HepG2 (cell line): Measurements from ENCODE around the gene KLHL11. TPM values are rescaled to one million over a fixed set of nuclear protein-coding genes. Genes with fewer than 3 reads are reported as not detected.

Experiments used
- GABPB1 ChIP-seq: IDR thresholded peaks from 2 replicates; pipeline ENCODE4 v1.6.1; 2016; ENCODE audit warnings: mild to moderate bottlenecking, missing genetic modification reagents, moderate library complexity, missing compliant biosample characterization
- GATAD1 ChIP-seq: IDR thresholded peaks from 2 replicates; pipeline ENCODE4 v1.6.1; 2016; ENCODE audit warnings: missing genetic modification reagents, missing compliant biosample characterization
- NFYC ChIP-seq: IDR thresholded peaks from 2 replicates; pipeline ENCODE4 v1.6.1; 2016; ENCODE audit warnings: missing genetic modification reagents, missing compliant biosample characterization
- NKX3-1 ChIP-seq: sonication (generic); formaldehyde crosslinking; IDR thresholded peaks from 2 replicates; pipeline ENCODE4 v1.5.0; 2020; ENCODE audit warnings: missing genetic modification reagents
- PRPF4 ChIP-seq: fragments of 200-400 bp; formaldehyde crosslinking; IDR thresholded peaks from 2 replicates; pipeline ENCODE4 v1.6.1; 2016; ENCODE audit warnings: low read length, low read depth; ENCODE audit not compliant: poor library complexity, severe bottlenecking
- RCOR2 ChIP-seq: IDR thresholded peaks from 2 replicates; pipeline ENCODE4 v1.6.1; 2016; ENCODE audit warnings: missing biosample characterization, missing genetic modification reagents
- SOX13 ChIP-seq, 3 experiments: fragments of 450-650 bp in 1 of 3; sonication (generic) in 1 of 3; formaldehyde crosslinking in 1 of 3; IDR thresholded peaks in 2 of 3; conservative IDR thresholded peaks in 1 of 3; 2 replicates each; pipeline versions ENCODE4 v1.5.0 to v1.6.1; 2016 to 2020; ENCODE audit warnings: antibody characterized with exemption in 1 of 3, mild to moderate bottlenecking in 1 of 3, missing compliant biosample characterization in 1 of 3, missing genetic modification reagents in 1 of 3, moderate library complexity in 1 of 3
- ZBTB37 ChIP-seq: sonication (generic); formaldehyde crosslinking; IDR thresholded peaks from 2 replicates; pipeline ENCODE4 v1.4.0; 2020; ENCODE audit warnings: mild to moderate bottlenecking, missing genetic modification reagents
- ZC3H4 ChIP-seq: sonication (generic); formaldehyde crosslinking; IDR thresholded peaks from 2 replicates; pipeline ENCODE4 v1.4.0; 2020; ENCODE audit warnings: missing genetic modification reagents, borderline replicate concordance
- ZNF383 ChIP-seq: sonication (generic); formaldehyde crosslinking; IDR thresholded peaks from 2 replicates; pipeline ENCODE4 v1.4.0; 2020; ENCODE audit warnings: missing genetic modification reagents, mild to moderate bottlenecking, borderline replicate concordance
- ZNF766 ChIP-seq: sonication (generic); formaldehyde crosslinking; IDR thresholded peaks from 2 replicates; pipeline ENCODE4 v1.5.0; 2020; ENCODE audit warnings: missing genetic modification reagents, borderline replicate concordance
- polyA plus RNA-seq, 8 experiments: library from polyadenylated mRNA; depleted of rRNA in 3 of 8; stranded (reverse) in 7 of 8; unstranded in 1 of 8; fragments of >200 nt; fragmentation: Illumina TruSeq in 4 of 8; extraction: Trizol in 4 of 8; gene quantifications; 2 replicates each; pipeline versions ENCODE4 v1.2.1 to v1.2.3, GENCODE V29; 2011 to 2016; ENCODE audit warnings: low read depth in 4 of 8, missing spikeins in 1 of 8, mixed read lengths in 1 of 8; ENCODE audit not compliant: insufficient read depth in 1 of 8
- total RNA-seq, 5 experiments: library from RNA; depleted of rRNA; stranded (reverse); fragments of >200 nt; fragmentation: Illumina TruSeq; extraction: Trizol; gene quantifications; 2 replicates each; pipeline ENCODE4 v1.2.3, GENCODE V29; 2016; ENCODE audit warnings: low read depth in 1 of 5
- TF ChIP-seq, protein P1 (sequence below): sonication (generic); formaldehyde crosslinking; conservative IDR thresholded peaks from 2 replicates; pipeline ENCODE4 v1.4.0; 2020; ENCODE audit warnings: mild to moderate bottlenecking, missing genetic modification reagents, moderate library complexity
- TF ChIP-seq, protein P2 (sequence below): IDR thresholded peaks from 2 replicates; pipeline ENCODE4 v1.6.1; 2012; ENCODE audit warnings: inconsistent platforms
- TF ChIP-seq, protein P3 (sequence below): sonication (generic); formaldehyde crosslinking; IDR thresholded peaks from one replicate; pipeline ENCODE4 v1.5.1; 2020; ENCODE audit warnings: mild to moderate bottlenecking, missing genetic modification reagents; ENCODE audit errors: not compliant biosample characterization

The KLHL11 gene
- total and polyA plus RNA-seq, 2 of the 13 experiments (the other 11 are each of a cell fraction or from before 2014, with no cell fraction given): 7.7 to 27.5 TPM

- peak; percentile 30; the same call in 1 of the 2 replicates for TF ChIP-seq NFYC
- TF ChIP-seq ZBTB37 (CRISPR knock-in tag): no peak
- TF ChIP-seq GABPB1 (CRISPR knock-in tag): peak; percentile 62
- TF ChIP-seq GATAD1 (CRISPR knock-in tag): peak; percentile 72
- no peak for TF ChIP-seq SOX13 (IDR thresholded peaks at IDR 0.05)
- peak in 1 of 2 experiments; percentile 66; a peak in 1 of 4 replicates for TF ChIP-seq SOX13 (CRISPR knock-in tag; conservative IDR thresholded peaks at IDR 0.05 in 1 of 2, IDR thresholded peaks at IDR 0.05 in 1 of 2)
- TF ChIP-seq ZC3H4 (CRISPR knock-in tag): no peak
- TF ChIP-seq ZNF766 (CRISPR knock-in tag): 0 out of 2 replicates have a peak, but pooled peaks have one; percentile 77
- no peak for TF ChIP-seq PRPF4
- TF ChIP-seq RCOR2 (CRISPR knock-in tag): peak; percentile 99
- TF ChIP-seq, protein P1, sequence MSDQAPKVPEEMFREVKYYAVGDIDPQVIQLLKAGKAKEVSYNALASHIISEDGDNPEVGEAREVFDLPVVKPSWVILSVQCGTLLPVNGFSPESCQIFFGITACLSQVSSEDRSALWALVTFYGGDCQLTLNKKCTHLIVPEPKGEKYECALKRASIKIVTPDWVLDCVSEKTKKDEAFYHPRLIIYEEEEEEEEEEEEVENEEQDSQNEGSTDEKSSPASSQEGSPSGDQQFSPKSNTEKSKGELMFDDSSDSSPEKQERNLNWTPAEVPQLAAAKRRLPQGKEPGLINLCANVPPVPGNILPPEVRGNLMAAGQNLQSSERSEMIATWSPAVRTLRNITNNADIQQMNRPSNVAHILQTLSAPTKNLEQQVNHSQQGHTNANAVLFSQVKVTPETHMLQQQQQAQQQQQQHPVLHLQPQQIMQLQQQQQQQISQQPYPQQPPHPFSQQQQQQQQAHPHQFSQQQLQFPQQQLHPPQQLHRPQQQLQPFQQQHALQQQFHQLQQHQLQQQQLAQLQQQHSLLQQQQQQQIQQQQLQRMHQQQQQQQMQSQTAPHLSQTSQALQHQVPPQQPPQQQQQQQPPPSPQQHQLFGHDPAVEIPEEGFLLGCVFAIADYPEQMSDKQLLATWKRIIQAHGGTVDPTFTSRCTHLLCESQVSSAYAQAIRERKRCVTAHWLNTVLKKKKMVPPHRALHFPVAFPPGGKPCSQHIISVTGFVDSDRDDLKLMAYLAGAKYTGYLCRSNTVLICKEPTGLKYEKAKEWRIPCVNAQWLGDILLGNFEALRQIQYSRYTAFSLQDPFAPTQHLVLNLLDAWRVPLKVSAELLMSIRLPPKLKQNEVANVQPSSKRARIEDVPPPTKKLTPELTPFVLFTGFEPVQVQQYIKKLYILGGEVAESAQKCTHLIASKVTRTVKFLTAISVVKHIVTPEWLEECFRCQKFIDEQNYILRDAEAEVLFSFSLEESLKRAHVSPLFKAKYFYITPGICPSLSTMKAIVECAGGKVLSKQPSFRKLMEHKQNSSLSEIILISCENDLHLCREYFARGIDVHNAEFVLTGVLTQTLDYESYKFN (CRISPR knock-in tag): peak; percentile 95
- TF ChIP-seq ZNF383 (CRISPR knock-in tag): no peak
- no peak for TF ChIP-seq NKX3-1 (CRISPR knock-in tag)
- TF ChIP-seq, protein P2, sequence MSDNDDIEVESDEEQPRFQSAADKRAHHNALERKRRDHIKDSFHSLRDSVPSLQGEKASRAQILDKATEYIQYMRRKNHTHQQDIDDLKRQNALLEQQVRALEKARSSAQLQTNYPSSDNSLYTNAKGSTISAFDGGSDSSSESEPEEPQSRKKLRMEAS: peak; percentile 77
- TF ChIP-seq, protein P3, sequence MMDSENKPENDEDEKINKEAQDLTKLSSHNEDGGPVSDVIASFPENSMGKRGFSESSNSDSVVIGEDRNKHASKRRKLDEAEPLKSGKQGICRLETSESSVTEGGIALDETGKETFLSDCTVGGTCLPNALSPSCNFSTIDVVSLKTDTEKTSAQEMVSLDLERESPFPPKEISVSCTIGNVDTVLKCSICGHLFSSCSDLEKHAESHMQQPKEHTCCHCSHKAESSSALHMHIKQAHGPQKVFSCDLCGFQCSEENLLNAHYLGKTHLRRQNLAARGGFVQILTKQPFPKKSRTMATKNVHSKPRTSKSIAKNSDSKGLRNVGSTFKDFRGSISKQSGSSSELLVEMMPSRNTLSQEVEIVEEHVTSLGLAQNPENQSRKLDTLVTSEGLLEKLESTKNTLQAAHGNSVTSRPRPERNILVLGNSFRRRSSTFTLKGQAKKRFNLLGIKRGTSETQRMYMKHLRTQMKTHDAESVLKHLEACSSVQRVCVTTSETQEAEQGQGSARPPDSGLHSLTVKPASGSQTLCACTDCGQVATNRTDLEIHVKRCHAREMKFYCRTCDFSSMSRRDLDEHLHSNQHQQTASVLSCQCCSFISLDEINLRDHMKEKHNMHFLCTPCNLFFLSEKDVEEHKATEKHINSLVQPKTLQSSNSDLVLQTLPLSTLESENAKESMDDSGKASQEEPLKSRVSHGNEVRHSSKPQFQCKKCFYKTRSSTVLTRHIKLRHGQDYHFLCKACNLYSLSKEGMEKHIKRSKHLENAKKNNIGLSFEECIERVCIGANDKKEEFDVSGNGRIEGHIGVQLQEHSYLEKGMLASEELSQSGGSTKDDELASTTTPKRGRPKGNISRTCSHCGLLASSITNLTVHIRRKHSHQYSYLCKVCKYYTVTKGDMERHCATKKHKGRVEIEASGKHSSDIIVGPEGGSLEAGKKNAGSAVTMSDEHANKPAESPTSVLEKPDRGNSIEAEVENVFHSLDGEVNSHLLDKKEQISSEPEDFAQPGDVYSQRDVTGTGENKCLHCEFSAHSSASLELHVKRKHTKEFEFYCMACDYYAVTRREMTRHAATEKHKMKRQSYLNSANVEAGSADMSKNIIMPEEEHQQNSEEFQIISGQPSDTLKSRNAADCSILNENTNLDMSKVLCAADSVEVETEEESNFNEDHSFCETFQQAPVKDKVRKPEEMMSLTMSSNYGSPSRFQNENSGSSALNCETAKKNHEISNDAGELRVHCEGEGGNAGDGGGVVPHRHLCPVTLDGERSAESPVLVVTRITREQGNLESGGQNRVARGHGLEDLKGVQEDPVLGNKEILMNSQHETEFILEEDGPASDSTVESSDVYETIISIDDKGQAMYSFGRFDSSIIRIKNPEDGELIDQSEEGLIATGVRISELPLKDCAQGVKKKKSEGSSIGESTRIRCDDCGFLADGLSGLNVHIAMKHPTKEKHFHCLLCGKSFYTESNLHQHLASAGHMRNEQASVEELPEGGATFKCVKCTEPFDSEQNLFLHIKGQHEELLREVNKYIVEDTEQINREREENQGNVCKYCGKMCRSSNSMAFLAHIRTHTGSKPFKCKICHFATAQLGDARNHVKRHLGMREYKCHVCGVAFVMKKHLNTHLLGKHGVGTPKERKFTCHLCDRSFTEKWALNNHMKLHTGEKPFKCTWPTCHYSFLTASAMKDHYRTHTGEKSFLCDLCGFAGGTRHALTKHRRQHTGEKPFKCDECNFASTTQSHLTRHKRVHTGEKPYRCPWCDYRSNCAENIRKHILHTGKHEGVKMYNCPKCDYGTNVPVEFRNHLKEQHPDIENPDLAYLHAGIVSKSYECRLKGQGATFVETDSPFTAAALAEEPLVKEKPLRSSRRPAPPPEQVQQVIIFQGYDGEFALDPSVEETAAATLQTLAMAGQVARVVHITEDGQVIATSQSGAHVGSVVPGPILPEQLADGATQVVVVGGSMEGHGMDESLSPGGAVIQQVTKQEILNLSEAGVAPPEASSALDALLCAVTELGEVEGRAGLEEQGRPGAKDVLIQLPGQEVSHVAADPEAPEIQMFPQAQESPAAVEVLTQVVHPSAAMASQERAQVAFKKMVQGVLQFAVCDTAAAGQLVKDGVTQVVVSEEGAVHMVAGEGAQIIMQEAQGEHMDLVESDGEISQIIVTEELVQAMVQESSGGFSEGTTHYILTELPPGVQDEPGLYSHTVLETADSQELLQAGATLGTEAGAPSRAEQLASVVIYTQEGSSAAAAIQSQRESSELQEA (CRISPR knock-in tag): peak; percentile 44
These were observed 42.7 kb upstream of the KLHL11 start (continued) for GRCh38 chr17:41907633-41908539.
